ENCODE measurements around the gene ARL6IP6. TPM values are rescaled to one million over a fixed set of nuclear protein-coding genes. Genes with fewer than 3 reads are reported as not detected.

ARL6IP6 gene
- total RNA-seq, 1 donor from 2014 or later = 38.6 TPM

DNA sequence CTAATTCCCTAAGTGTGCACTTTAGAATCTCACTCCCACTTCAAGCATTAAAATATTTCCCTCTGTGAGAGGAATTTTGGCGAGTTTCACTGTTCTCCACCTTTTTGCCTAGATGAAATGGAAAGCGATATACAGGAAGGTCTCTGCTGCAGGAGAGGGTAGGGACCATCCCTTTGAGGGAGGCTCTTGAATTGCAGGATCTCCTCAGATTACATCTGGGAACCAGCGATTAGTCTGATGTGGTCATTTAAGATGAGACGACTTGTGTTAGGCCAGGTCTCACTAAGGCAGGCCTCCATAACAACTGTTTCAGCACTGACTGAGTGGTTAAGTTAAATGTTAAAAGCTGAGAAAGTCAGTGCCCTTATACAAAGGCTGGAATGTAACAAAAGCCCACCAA lies 74.6 kb downstream of the ARL6IP6 start:
- intact Hi-C loops (cut with micrococcal nuclease) = no loop called here

GRCh38 chr2:152796941-152797340 lies 78.5 kb downstream of the ARL6IP6 start:
- intact Hi-C loops (cut with micrococcal nuclease) = no loop called here

- intact Hi-C loops (cut with micrococcal nuclease) = no loop called here
Measured at GRCh38 chr2:152804687-152805408, 86.4 kb downstream of the ARL6IP6 start.

- intact Hi-C loops (cut with micrococcal nuclease) = no loop called here
Measured at GRCh38 chr2:152811916-152812315, 93.5 kb downstream of the ARL6IP6 start.

Other genes with a start within 250 kb of the ARL6IP6 start
- gene PRPF40A, start 1.2 kb upstream of the ARL6IP6 start, total RNA-seq = 133 and 140 TPM in 2 replicates